H7 (cell line): ENCODE results near the gene LRCH4. TPM values are rescaled to one million over a fixed set of nuclear protein-coding genes. Genes with fewer than 3 reads are reported as not detected.
"Not testable (repeated sequence)": the region's sequence is repeated elsewhere in the genome, so short reads cannot be mapped to it uniquely, and the experiment has no call there.

Experiments used
- DNase-seq: peaks from one replicate; pipeline ENCODE4 v3.0.0; 2012
- H3K27me3 ChIP-seq: 2 replicates; pipeline ENCODE4 v1.6.0; 2011; ENCODE audit warnings: mild to moderate bottlenecking, low read length; ENCODE audit not compliant: control insufficient read depth, insufficient read depth
- H3K36me3 ChIP-seq: replicated peaks from 2 replicates; pipeline ENCODE4 v1.5.1; 2011; ENCODE audit warnings: low read length; ENCODE audit not compliant: control insufficient read depth, insufficient read depth
- H3K4me3 ChIP-seq: 2 replicates; pipeline ENCODE4 v1.5.1; 2011; ENCODE audit warnings: low read depth, mild to moderate bottlenecking, control low read depth, low read length, moderate library complexity; ENCODE audit not compliant: insufficient read depth
- total RNA-seq: library from RNA; depleted of rRNA; stranded (reverse); fragments of >200 nt; shearing (Covaris generic); gene quantifications from 2 replicates; pipeline ENCODE4 v1.2.3, GENCODE V29; 2014; rRNA removed

Gene LRCH4
- total RNA-seq, 1 experiment from 2014 or later, result 25.1 TPM

- not testable (repeated sequence) for DNase-seq, H3K36me3 ChIP-seq, H3K4me3 ChIP-seq
- peaks cover 13% of the 10 kb centered on the region for H3K27me3 ChIP-seq
Measured at GRCh38 chr7:100541309-100541708, 44.6 kb downstream of the LRCH4 start.

- peaks cover 13% of the 10 kb centered on the region for H3K27me3 ChIP-seq
- no peak for DNase-seq
- H3K4me3 ChIP-seq, result peak overlapping the region; percentile 75
- no peaks in the 10 kb centered on the region for H3K36me3 ChIP-seq
Measured at GRCh38 chr7:100540073-100540723, 45.7 kb downstream of the LRCH4 start.

- peaks cover 13% of the 10 kb centered on the region for H3K27me3 ChIP-seq
Measured at GRCh38 chr7:100539436-100540006, 46.4 kb downstream of the LRCH4 start.

GRCh38 chr7:100538654-100539435 lies 47.1 kb downstream of the LRCH4 start, which contains the start of gene AGFG2:
TSS of gene AGFG2 (plus strand) at chr7:100539203. CDS start at chr7:100539347, 144 bp downstream.
- DNase-seq, result peak; percentile 100
- peaks cover 13% of the 10 kb centered on the region for H3K27me3 ChIP-seq
- peak within 1 kb of the TSS; percentile 75 for H3K4me3 ChIP-seq
- no peaks in the 10 kb centered on the region for H3K36me3 ChIP-seq

More at GRCh38 chr7:100539436-100540006, 46.4 kb downstream of the LRCH4 start:
- peak overlapping the region; percentile 75 for H3K4me3 ChIP-seq
- H3K36me3 ChIP-seq, result no peaks in the 10 kb centered on the region
- DNase-seq, result peak; percentile 79

- no peak for DNase-seq
- Histone ChIP-seq H3K4me3 (peak overlapping the region; percentile 45), H3K27me3 (peaks cover 13% of the 10 kb centered on the region), H3K36me3 (no peaks in the 10 kb centered on the region)
Measured at GRCh38 chr7:100538348-100538653, 47.6 kb downstream of the LRCH4 start.

- H3K4me3 ChIP-seq, DNase-seq, H3K36me3 ChIP-seq: not testable (repeated sequence)
- H3K27me3 ChIP-seq, result peaks cover 13% of the 10 kb centered on the region
Measured at GRCh38 chr7:100536695-100537094, 49.2 kb downstream of the LRCH4 start.

- not testable (repeated sequence) for H3K27me3 ChIP-seq, H3K36me3 ChIP-seq, DNase-seq, H3K4me3 ChIP-seq
Measured at GRCh38 chr7:100535982-100536381, 49.9 kb downstream of the LRCH4 start.

GRCh38 chr7:100532165-100533022 lies 53.5 kb downstream of the LRCH4 start:
- no peak for DNase-seq
- no peaks in the 10 kb centered on the region for H3K27me3 ChIP-seq
- no peak overlapping the region for H3K4me3 ChIP-seq
- no peaks in the 10 kb centered on the region for H3K36me3 ChIP-seq

GRCh38 chr7:100528108-100528866 lies 57.6 kb downstream of the LRCH4 start:
- H3K4me3 ChIP-seq, H3K36me3 ChIP-seq, H3K27me3 ChIP-seq, DNase-seq: not testable (repeated sequence)

Other genes starting within 250 kb of the LRCH4 start
- gene PILRB, start 228.0 kb downstream of the LRCH4 start, total RNA-seq, result 18.6 and 25.6 TPM in 2 replicates
- gene PILRA, start 212.6 kb downstream of the LRCH4 start, total RNA-seq, result 0.28 and 1.6 TPM in 2 replicates
- 0.87 and 1.6 TPM in 2 replicates for gene ZCWPW1, start 157.4 kb downstream of the LRCH4 start, total RNA-seq
- gene MEPCE, start 156.3 kb downstream of the LRCH4 start, total RNA-seq, result 47.1 and 50.5 TPM in 2 replicates
- 96.6 and 97.8 TPM in 2 replicates for gene PPP1R35, start 149.6 kb downstream of the LRCH4 start, total RNA-seq
- 0.11 and 1.1 TPM in 2 replicates for gene SPACDR, start 121.9 kb downstream of the LRCH4 start, total RNA-seq
- 31.5 and 35.8 TPM in 2 replicates for gene TSC22D4, start 106.9 kb downstream of the LRCH4 start, total RNA-seq
- 4.0 and 5.5 TPM in 2 replicates for gene NYAP1, start 102.2 kb downstream of the LRCH4 start, total RNA-seq
- gene AGFG2, start 46.9 kb downstream of the LRCH4 start, total RNA-seq, result 4.9 and 5.6 TPM in 2 replicates
- gene SAP25, start 12.2 kb downstream of the LRCH4 start, total RNA-seq, result 1.3 and 2.4 TPM in 2 replicates
- 0.94 and 1.7 TPM in 2 replicates for gene FBXO24, start 199 bp upstream of the LRCH4 start, total RNA-seq
- 22.5 and 24.1 TPM in 2 replicates for gene PCOLCE, start 16.2 kb upstream of the LRCH4 start, total RNA-seq
- gene MOSPD3, start 26.4 kb upstream of the LRCH4 start, total RNA-seq, result 18.6 and 21.8 TPM in 2 replicates
- gene TFR2, start 55.4 kb upstream of the LRCH4 start, total RNA-seq, result 2.0 and 4.4 TPM in 2 replicates
- 0.30 and 0.90 TPM in 2 replicates for gene ACTL6B, start 70.3 kb upstream of the LRCH4 start, total RNA-seq
- gene GNB2, start 87.6 kb upstream of the LRCH4 start, total RNA-seq, result 108 and 122 TPM in 2 replicates
- 48.2 and 66.4 TPM in 2 replicates for gene GIGYF1, start 108.1 kb upstream of the LRCH4 start, total RNA-seq
- gene POP7, start 120.0 kb upstream of the LRCH4 start, total RNA-seq, result 95.0 and 128 TPM in 2 replicates
- 0.15 TPM in 1 of 2 replicates, not detected in the other for gene EPO, start 134.3 kb upstream of the LRCH4 start, total RNA-seq
- 0.03 TPM in 1 of 2 replicates, not detected in the other for gene ZAN, start 147.5 kb upstream of the LRCH4 start, total RNA-seq
- gene EPHB4, start 241.4 kb upstream of the LRCH4 start, total RNA-seq, result 141 and 143 TPM in 2 replicates